ENCODE results near the gene CYTH3. TPM values are rescaled to one million over a fixed set of nuclear protein-coding genes. Genes with fewer than 3 reads are reported as not detected.
A peak's percentile ranks its signal among the peaks of the same experiment; 100 is the strongest.

Gene CYTH3
- total RNA-seq, 1 experiment from 2014 or later: 15.1 TPM

DNA sequence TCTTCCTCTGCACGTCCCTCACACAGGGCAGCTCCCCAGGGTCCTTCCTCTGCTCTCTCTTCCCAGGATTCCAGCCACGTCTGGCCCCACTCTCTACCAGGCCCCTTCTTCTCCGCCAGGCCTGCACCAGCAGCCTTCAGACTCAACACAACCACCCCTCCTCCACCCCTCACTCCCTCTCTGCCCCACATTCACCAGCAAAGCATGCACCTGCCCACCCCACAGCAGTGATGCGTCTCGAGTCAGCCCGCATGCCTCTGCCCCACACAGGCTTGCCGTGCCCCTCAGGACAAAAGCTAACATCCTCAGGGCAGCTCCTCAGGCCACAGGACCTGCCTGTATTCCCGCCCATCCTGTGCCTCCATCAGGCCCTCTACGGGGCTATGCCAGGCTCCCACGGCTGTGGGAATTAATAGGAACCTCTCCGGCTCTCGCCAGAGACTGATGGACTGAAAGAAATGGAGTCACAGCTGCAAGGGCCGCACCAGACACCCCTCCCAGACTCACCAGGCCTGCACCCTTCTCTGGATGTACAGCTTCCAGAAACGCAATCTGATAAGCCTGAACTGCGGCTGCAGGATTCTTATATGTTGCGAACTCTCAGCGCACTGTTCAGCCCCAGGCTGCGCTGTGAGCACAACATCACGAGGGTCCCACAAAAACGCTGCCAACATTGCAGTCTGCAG lies 100.1 kb downstream of the CYTH3 start:
- DNase-seq (ENCODE audit: low spot score): no peak
- in situ Hi-C loops (cut with HindIII; ENCODE audit: low sequenced_read_pairs): no loop called here

DNA sequence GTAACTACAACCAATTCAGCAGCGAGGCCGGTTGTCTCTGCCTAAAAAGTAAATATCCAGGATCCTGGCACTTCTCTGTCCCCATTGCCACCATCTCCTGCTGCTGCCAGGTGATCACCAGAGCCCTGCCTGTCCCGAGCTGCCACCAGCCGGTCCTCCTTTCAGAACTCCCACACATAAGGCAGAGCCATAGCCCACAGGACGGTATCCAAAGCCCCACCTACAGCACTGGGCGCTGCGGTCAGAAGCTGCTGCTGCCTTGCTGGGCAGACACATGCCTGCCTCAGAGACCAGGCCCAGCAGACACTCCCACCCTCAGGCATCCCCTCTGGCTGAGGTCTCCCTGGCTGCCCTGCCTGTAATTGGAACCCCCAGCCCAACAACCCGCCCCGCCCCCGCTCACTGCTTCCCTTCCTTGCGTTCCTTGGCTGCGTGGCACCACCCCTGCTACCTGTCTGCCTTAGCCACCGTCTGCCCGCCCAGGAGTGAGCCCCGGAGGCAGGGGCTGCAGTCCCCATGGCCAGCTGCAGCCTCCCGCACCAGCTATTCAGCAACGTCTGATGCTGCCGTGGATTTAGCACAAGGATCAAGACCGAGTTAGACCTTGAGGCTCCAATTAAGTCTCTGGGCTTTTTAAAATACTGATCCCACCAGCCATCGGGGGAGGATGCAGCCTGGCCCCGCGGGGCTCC lies 100.7 kb downstream of the CYTH3 start:
- peak; percentile 71 for DNase-seq (ENCODE audit: low spot score)
- in situ Hi-C loops (cut with HindIII; ENCODE audit: low sequenced_read_pairs): no loop called here

GRCh38 chr7:6170571-6171531 lies 101.6 kb downstream of the CYTH3 start:
- in situ Hi-C loops (cut with HindIII; ENCODE audit: low sequenced_read_pairs): no loop called here
- DNase-seq (ENCODE audit: low spot score): peak; percentile 34

DNA sequence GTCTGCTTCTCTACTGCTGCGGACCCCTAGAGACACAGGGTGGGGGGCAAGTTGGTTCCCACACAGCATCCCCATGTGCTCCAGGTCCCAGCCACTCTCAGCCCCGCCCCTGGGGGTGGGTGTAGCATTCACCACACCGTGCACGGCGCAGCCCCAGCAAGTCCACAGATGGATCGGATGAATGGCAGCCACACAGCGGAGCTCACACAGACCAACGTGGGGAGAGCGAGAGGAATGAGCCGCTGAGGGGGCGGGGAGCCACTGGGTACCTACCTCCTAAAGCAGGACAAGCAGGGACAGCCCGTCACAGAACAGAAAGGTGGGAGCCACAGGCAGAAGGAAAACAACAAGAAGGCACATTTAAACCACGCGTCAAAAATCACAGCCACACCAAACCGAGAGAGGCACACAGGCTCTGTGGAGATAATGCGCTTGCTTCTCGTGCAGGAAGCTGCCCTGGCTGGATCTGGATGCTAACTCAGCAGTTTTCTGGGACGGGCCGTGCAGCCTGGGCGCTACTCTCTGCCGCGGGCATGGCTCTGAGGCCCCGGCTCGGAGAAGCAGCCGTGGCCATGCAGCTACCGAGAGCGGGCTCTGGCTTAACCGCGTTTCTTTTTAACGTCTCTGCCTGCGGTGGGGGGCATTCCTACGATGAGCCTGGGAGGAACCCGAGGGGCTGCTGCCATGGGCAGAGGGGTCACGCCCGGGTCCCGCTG lies 102.5 kb downstream of the CYTH3 start:
- in situ Hi-C loops (cut with HindIII; ENCODE audit: low sequenced_read_pairs): no loop called here
- DNase-seq (ENCODE audit: low spot score): peak; percentile 48

DNA sequence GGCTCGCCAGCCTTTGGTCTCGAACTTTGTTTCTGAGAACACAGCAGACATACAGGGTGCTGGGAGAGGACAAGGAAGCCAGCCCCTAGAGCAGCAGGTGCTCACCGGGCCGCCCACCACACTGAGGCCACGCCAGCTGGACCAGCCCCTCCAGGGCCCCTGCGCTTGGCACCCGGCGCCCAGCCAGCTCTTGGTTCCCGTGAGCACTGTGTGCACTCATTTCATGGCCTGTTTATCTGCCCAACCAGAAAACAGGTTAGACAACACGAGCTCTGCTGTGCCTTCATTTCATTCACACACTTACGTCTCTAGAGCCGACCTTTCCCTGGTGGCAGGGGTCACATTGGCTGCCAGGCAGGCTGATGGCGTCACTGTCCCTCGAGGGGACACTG lies 104.0 kb downstream of the CYTH3 start:
- in situ Hi-C loops (cut with HindIII; ENCODE audit: low sequenced_read_pairs): no loop called here
- DNase-seq (ENCODE audit: low spot score): peak; percentile 67

- in situ Hi-C loops (cut with HindIII; ENCODE audit: low sequenced_read_pairs): no loop called here
- peak; percentile 41 for DNase-seq (ENCODE audit: low spot score)
These were observed 104.6 kb downstream of the CYTH3 start for GRCh38 chr7:6167587-6168476.

GRCh38 chr7:6167004-6167551 lies 105.3 kb downstream of the CYTH3 start:
- in situ Hi-C loops (cut with HindIII; ENCODE audit: low sequenced_read_pairs): no loop called here
- no peak for DNase-seq (ENCODE audit: low spot score)

GRCh38 chr7:6166443-6166891 lies 106.0 kb downstream of the CYTH3 start:
- in situ Hi-C loops (cut with HindIII; ENCODE audit: low sequenced_read_pairs): no loop called here
- DNase-seq (ENCODE audit: low spot score): no peak

DNA sequence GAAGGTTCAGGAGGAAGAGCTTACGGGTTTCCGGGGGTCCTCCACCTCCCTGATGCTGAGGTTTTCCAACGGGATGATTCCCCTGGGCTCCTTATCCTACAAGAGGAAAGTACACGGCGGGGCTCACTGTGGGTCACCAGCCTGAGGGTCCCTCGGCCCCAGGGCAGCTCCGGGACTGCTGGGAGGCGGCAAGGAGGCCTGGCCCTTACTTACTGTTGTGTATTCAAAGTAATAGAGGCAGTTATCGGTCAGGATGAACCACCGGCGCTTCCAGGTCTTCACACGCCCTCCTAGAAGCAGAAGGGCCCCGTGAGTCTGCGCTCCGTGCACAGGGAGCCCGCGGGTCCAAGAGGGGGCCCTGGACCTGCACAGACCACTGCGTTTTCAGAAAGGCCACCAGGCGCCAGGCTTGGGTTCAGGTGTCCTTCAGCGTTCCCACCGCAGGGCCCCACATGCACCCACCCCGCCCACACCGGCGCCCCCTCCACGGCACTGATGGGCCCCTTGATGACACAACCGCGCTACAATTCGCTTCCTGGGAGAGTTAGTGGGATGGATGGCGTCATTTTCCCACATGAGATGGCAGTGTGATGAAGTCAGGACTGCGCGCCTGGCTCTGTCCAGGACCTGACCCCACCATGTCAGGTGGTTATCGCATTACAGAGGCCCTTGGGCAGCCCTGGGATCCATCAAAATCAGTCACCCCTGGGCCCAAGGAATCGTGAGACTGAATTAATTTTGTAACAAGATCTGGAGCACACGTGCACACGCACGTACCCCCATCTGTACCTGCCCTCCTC lies 106.7 kb downstream of the CYTH3 start:
- in situ Hi-C loops (cut with HindIII; ENCODE audit: low sequenced_read_pairs): no loop called here
- DNase-seq (ENCODE audit: low spot score): no peak

GRCh38 chr7:6165075-6165474 lies 107.3 kb downstream of the CYTH3 start:
- in situ Hi-C loops (cut with HindIII; ENCODE audit: low sequenced_read_pairs): no loop called here

GRCh38 chr7:6164491-6164890 lies 107.9 kb downstream of the CYTH3 start:
- in situ Hi-C loops (cut with HindIII; ENCODE audit: low sequenced_read_pairs): no loop called here
- DNase-seq (ENCODE audit: low spot score): no peak

More at GRCh38 chr7:6165075-6165474, 107.3 kb downstream of the CYTH3 start:
- no peak for DNase-seq (ENCODE audit: low spot score)

GRCh38 chr7:6164010-6164409 lies 108.4 kb downstream of the CYTH3 start:
- in situ Hi-C loops (cut with HindIII; ENCODE audit: low sequenced_read_pairs): no loop called here

DNA sequence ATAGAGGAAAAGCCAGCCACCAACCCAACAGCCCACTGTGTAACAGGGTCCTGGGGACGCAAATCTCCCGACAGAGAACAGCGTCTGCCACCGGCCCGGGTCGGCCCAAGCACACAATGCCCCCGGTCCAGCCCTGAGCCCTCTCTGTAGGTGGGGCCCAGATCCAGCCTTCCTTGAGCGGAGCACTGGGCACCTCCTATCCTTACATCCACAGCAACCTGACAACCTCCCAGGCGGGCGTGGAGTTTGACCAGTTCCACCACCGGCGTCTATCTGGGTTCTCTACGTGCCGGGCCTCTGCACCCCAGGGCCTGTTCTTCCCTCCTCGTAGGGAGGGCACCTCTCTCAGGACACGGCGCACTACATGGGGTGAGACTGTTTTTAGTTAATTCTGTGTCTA lies 109.0 kb downstream of the CYTH3 start:
- no peak for DNase-seq (ENCODE audit: low spot score)
- in situ Hi-C loops (cut with HindIII; ENCODE audit: low sequenced_read_pairs): no loop called here

More at GRCh38 chr7:6164010-6164409, 108.4 kb downstream of the CYTH3 start:
- DNase-seq (ENCODE audit: low spot score): no peak

GRCh38 chr7:6162650-6163366 lies 109.6 kb downstream of the CYTH3 start:
- DNase-seq (ENCODE audit: low spot score): no peak
- in situ Hi-C loops (cut with HindIII; ENCODE audit: low sequenced_read_pairs): no loop called here

GRCh38 chr7:6162331-6162620 lies 110.1 kb downstream of the CYTH3 start:
- in situ Hi-C loops (cut with HindIII; ENCODE audit: low sequenced_read_pairs): no loop called here
- DNase-seq (ENCODE audit: low spot score): no peak

DNA sequence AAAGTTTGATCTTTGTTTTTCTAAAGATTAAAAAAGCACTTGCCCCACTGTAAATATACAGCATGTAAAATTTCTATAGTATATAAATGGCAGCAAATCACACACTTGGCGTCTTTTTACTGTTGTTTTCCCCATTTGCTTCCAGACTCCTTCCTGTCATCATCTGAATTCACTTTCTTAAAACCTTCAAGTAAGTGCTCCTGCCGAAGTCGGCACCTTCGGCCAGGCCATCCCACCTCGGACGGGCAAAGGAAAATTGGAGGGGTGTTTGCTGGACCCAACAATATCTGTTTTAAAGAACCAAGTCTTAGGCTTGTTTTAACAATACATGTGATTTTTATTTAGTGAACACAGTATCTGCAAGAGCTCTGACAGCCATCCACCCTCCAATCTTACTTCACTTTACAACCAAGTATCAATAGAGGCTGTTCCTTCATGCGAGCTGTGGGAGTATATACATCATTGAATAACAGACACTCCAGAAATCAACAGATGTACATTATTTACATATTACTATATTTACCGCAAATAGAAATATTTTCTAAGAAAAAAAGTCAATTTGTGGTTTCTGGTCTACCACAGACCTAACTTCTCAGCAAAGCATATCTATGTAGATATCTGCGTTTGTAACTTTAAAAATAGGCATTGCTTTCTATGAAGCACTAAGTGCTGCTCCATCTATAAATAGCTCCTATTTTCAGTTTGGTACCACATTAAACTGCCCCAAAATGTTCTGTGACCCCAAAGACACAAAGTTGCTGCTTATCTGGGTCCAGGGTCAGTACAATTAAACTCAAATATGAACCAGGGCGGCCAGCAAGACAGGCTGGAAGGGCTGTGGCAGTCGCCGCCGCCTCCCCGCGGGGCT lies 110.7 kb downstream of the CYTH3 start:
- in situ Hi-C loops (cut with HindIII; ENCODE audit: low sequenced_read_pairs): no loop called here
- DNase-seq (ENCODE audit: low spot score): no peak
